HEK293T (cell line): ENCODE data around the gene NECTIN3.

ENCODE experiments used
- CTCF ChIA-PET: fragments of 350-600 bp; formaldehyde crosslinking; extraction: SDS; loops from one replicate; lab custom pipeline; 2021; ENCODE audit warnings: antibody characterized with exemption, inconsistent platforms; lab: Yijun Ruan, JAX
- POLR2A ChIA-PET: fragments of 350-600 bp; formaldehyde crosslinking; extraction: SDS; loops from one replicate; lab custom pipeline; 2020; ENCODE audit warnings: antibody characterized with exemption, inconsistent platforms; lab: Yijun Ruan, JAX
- DNase-seq: peaks from one replicate; pipeline ENCODE4 v3.0.0; 2012; ENCODE audit warnings: mixed read lengths; ENCODE audit errors: extremely low spot score
- ARNT ChIP-seq: fragments of 450-650 bp; IDR thresholded peaks from 2 replicates; pipeline ENCODE4 v1.6.1; 2017; ENCODE audit warnings: mild to moderate bottlenecking
- BHLHE40 ChIP-seq: fragments of 450-650 bp; IDR thresholded peaks from 2 replicates; pipeline ENCODE4 v1.6.1; 2016; ENCODE audit warnings: mild to moderate bottlenecking, moderate library complexity, borderline replicate concordance
- CTBP1 ChIP-seq: fragments of 450-650 bp; IDR thresholded peaks from 2 replicates; pipeline ENCODE4 v1.6.1; 2016; ENCODE audit warnings: borderline replicate concordance
- ELF4 ChIP-seq: fragments of 450-650 bp; IDR thresholded peaks from 2 replicates; pipeline ENCODE4 v1.6.1; 2017; ENCODE audit warnings: antibody characterized with exemption
- FOXA1 ChIP-seq: fragments of 450-650 bp; IDR thresholded peaks from 2 replicates; pipeline ENCODE4 v1.6.1; 2016; ENCODE audit warnings: mild to moderate bottlenecking
- FOXK2 ChIP-seq: fragments of 450-650 bp; IDR thresholded peaks from 2 replicates; pipeline ENCODE4 v1.6.1; 2016; ENCODE audit warnings: mild to moderate bottlenecking
- FOXM1 ChIP-seq: fragments of 450-650 bp; IDR thresholded peaks from 2 replicates; pipeline ENCODE4 v1.6.1; 2017; ENCODE audit warnings: mild to moderate bottlenecking, borderline replicate concordance
- HDGF ChIP-seq: fragments of 450-650 bp; IDR thresholded peaks from 2 replicates; pipeline ENCODE4 v1.6.1; 2017; ENCODE audit warnings: antibody characterized with exemption, borderline replicate concordance
- L3MBTL2 ChIP-seq: fragments of 450-650 bp; conservative IDR thresholded peaks from 2 replicates; pipeline ENCODE4 v1.6.1; 2016; ENCODE audit warnings: mild to moderate bottlenecking
- LEF1 ChIP-seq: fragments of 450-650 bp; IDR thresholded peaks from 2 replicates; pipeline ENCODE4 v1.6.1; 2017; ENCODE audit warnings: mild to moderate bottlenecking, borderline replicate concordance
- NFRKB ChIP-seq: fragments of 450-650 bp; IDR thresholded peaks from 2 replicates; pipeline ENCODE4 v1.6.1; 2016; ENCODE audit warnings: mild to moderate bottlenecking, moderate library complexity
- PKNOX1 ChIP-seq: fragments of 450-650 bp; IDR thresholded peaks from 2 replicates; pipeline ENCODE4 v1.6.1; 2016
- SP1 ChIP-seq: fragments of 450-650 bp; IDR thresholded peaks from 2 replicates; pipeline ENCODE4 v1.6.1; 2017
- SUZ12 ChIP-seq: fragments of 450-650 bp; IDR thresholded peaks from 2 replicates; pipeline ENCODE4 v1.6.1; 2016; ENCODE audit warnings: mild to moderate bottlenecking
- TARDBP ChIP-seq: fragments of 450-650 bp; IDR thresholded peaks from 2 replicates; pipeline ENCODE4 v1.6.1; 2016
- ZNF384 ChIP-seq: fragments of 450-650 bp; IDR thresholded peaks from 2 replicates; pipeline ENCODE4 v1.6.1; 2016

The NECTIN3 gene

GRCh38 chr3:111210866-111211564 is 139.4 kb downstream of the NECTIN3 start:
- ChIA-PET CTCF (no interaction called here), POLR2A (no interaction called here)
- no peak for TF ChIP-seq TARDBP
- no peak for TF ChIP-seq HDGF
- TF ChIP-seq CTBP1, result no peak
- TF ChIP-seq PKNOX1, result no peak
- no peak for TF ChIP-seq ELF4
- DNase-seq, result no peak

- no peak for DNase-seq
- ChIA-PET CTCF (no interaction called here), POLR2A (no interaction called here)
- TF ChIP-seq HDGF (no peak), ARNT (no peak), ZNF384 (no peak), CTBP1 (no peak), BHLHE40 (no peak), PKNOX1 (no peak), LEF1 (no peak), FOXM1 (no peak), NFRKB (no peak), ELF4 (no peak), L3MBTL2 (no peak), FOXK2 (no peak), FOXA1 (no peak), SP1 (no peak), TARDBP (no peak), SUZ12 (no peak)
Observed at GRCh38 chr3:111212511-111212910, 140.9 kb downstream of the NECTIN3 start.

GRCh38 chr3:111215481-111215880 is 143.9 kb downstream of the NECTIN3 start:
- no peak for TF ChIP-seq ELF4
- no peak for TF ChIP-seq NFRKB
- no peak for TF ChIP-seq L3MBTL2
- TF ChIP-seq SUZ12, result no peak
- no peak for TF ChIP-seq ARNT
- TF ChIP-seq SP1, result no peak
- TF ChIP-seq ZNF384, result no peak
- no peak for TF ChIP-seq PKNOX1
- TF ChIP-seq LEF1, result no peak
- no peak for TF ChIP-seq FOXK2
- no peak for TF ChIP-seq FOXM1
- no peak for TF ChIP-seq BHLHE40
- POLR2A ChIA-PET, result no interaction called here
- CTCF ChIA-PET, result no interaction called here
- no peak for DNase-seq

- POLR2A ChIA-PET, result no interaction called here
- CTCF ChIA-PET, result no interaction called here
- DNase-seq, result no peak
- no peak for TF ChIP-seq L3MBTL2
- TF ChIP-seq SUZ12, result no peak
- no peak for TF ChIP-seq CTBP1
- TF ChIP-seq NFRKB, result no peak
- no peak for TF ChIP-seq LEF1
- no peak for TF ChIP-seq ZNF384
- TF ChIP-seq FOXA1, result no peak
- no peak for TF ChIP-seq SP1
- no peak for TF ChIP-seq ARNT
- TF ChIP-seq HDGF, result no peak
- TF ChIP-seq FOXK2, result no peak
- no peak for TF ChIP-seq ELF4
- TF ChIP-seq TARDBP, result no peak
- TF ChIP-seq PKNOX1, result no peak
Observed at GRCh38 chr3:111218615-111219014, 147.0 kb downstream of the NECTIN3 start.

- no peak for TF ChIP-seq ZNF384
- TF ChIP-seq SP1, result no peak
- TF ChIP-seq L3MBTL2, result no peak
- TF ChIP-seq ELF4, result no peak
- TF ChIP-seq SUZ12, result no peak
- TF ChIP-seq CTBP1, result no peak
- TF ChIP-seq FOXM1, result no peak
- no peak for TF ChIP-seq HDGF
- TF ChIP-seq PKNOX1, result no peak
- TF ChIP-seq FOXA1, result no peak
- TF ChIP-seq TARDBP, result no peak
- TF ChIP-seq FOXK2, result no peak
- POLR2A ChIA-PET, result no interaction called here
- DNase-seq, result no peak
Observed at GRCh38 chr3:111227216-111227615, 155.6 kb downstream of the NECTIN3 start.

More at GRCh38 chr3:111227216-111227615, 155.6 kb downstream of the NECTIN3 start:
- CTCF ChIA-PET, result no interaction called here
